ENCODE data around the gene ZFP69B.
"Not testable (repeated sequence)": the region's sequence is repeated elsewhere in the genome, so short reads cannot be mapped to it uniquely, and the experiment has no call there.

The ZFP69B gene

GRCh38 chr1:40438391-40439015, 11.8 kb upstream of the ZFP69B start:
- ATAC-seq: peak; percentile 27 to 46

DNA sequence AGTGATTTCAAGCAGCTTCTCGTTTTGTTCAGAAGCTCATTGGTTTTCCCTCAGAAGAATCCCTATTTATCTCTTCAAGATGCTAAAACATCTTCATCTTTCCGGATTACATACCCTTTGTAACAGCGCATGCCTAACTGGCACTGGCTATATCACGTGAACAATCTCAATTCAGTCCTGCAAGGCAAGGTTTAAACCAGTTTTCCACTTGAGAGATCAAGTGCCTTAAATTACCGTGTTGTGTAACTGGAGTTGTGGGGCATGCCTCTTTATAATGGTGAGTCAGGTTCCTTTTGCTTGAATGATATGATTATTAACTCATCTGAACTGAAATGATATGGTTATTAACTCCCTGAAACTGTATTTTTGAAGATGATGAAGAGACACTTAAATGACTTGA, 11.0 kb upstream of the ZFP69B start:
- ATAC-seq: no peak

- ATAC-seq: peak; percentile 85 to 86
Measured at GRCh38 chr1:40450495-40451237, 390 bp downstream of the ZFP69B start.

DNA sequence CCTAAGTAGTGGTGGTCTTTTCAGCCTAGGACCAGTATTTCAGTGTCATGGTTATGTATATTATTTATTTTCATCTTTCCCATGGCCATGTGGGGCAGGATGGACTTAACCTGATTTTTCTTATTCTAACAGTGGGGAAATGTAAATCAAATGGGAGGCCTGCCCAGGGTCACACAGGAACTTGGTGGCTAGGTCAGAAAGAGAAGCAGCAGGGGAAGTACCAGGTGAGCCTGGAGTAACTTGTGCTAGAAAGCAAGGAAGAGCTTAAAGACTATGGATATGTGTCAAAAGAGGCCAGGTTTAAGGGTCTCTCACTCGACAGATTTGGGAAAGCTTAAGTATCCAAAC, 936 bp downstream of the ZFP69B start:
- ATAC-seq: no peak

GRCh38 chr1:40454873-40455272, 4.6 kb downstream of the ZFP69B start:
- no peak for ATAC-seq

DNA sequence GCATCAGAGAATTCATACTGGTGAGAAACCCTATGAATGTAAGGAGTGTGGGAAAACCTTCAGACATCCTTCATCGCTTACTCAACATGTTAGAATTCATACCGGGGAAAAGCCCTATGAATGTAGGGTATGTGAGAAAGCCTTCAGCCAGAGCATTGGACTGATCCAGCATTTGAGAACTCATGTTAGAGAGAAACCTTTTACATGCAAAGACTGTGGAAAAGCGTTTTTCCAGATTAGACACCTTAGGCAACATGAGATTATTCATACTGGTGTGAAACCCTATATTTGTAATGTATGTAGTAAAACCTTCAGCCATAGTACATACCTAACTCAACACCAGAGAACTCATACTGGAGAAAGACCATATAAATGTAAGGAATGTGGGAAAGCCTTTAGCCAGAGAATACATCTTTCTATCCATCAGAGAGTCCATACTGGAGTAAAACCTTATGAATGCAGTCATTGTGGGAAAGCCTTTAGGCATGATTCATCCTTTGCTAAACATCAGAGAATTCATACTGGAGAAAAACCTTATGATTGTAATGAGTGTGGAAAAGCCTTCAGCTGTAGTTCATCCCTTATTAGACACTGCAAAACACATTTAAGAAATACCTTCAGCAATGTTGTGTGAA, 12.8 kb downstream of the ZFP69B start:
- ATAC-seq: no peak

DNA sequence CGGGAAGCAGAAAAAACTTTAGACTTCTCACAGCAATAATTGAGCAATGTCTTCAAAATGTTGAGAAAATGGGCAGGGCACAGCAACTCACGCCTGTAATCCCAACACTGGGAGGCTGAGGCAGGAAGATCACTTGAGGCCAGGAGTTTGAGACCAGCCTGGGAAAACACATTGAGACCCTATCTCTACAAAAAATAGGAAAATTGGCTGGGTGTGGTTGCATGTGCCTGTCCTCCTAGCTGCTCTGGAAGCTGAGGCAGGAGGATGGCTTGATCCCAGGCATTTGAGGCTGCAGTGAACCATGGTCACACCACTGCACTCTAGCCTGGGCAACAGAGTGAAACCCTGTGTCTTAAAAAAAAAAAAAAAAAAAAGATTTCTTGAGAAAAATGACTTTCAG, 19.1 kb downstream of the ZFP69B start:
- ATAC-seq: no peak

DNA sequence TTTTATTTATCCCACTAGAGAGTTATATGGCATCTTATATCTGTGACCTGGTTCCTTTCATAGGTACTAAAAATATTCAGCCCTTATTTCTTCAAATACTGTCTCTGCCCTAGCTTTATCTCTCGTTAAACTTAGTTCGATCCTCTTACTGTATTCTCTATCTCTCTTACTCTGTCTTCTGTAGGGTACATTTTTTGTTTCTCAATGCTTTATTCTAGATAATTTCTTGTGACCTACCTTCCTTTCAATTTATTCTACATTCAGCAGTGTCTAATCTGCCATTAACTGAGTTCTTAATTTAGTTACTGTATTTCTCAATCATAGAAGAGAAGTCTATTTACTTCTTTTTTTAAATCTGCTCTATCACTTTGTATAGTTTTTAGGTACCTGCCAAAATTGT, 25.0 kb downstream of the ZFP69B start:
- ATAC-seq: no peak

GRCh38 chr1:40476924-40477677, 26.8 kb downstream of the ZFP69B start, which contains the start of gene ZFP69:
TSS of gene ZFP69 (plus strand) at chr1:40477290. CDS start at chr1:40479362, 2,072 bp downstream.
- peak; percentile 87 to 91 for ATAC-seq

DNA sequence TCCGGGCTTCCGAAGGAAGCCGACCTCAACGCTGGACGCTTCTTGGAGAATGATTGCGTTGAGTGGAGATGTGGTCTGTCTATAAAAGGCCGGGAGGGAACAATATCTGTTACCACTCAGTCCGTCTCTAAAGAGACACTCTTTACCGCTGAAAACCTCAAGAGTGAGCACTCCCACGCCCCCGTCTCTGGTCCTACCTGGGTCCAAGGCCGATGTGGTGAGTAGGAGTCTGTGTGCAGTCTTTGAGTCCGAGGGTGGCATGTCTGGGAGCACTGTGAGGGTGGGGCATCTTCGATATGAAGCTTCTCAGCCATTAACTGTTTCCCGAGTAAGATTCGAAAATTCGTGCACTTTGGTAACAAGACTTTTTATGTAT, 27.4 kb downstream of the ZFP69B start:
- peak; percentile 21 to 24 for ATAC-seq

DNA sequence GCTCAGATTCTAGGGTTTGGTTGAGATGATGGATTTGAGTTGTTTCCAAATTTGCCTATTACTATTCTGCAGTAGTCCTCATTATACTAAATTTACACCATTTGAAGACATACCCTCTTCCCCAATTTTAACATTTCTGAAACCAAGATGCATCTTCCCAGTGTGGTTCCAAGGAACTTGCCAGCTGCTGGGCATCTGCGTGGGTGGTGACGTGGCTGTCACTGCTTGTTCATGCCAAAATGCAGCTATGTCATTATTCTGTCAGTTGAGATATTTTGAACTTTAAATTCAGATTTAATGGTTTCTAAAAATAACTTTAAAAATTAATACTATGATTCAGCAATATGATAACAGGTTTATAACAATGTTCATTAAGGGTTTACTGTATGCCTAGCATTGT, 28.0 kb downstream of the ZFP69B start:
- ATAC-seq: no peak

- ATAC-seq: no peak
Measured at GRCh38 chr1:40479156-40479555, 28.9 kb downstream of the ZFP69B start.

DNA sequence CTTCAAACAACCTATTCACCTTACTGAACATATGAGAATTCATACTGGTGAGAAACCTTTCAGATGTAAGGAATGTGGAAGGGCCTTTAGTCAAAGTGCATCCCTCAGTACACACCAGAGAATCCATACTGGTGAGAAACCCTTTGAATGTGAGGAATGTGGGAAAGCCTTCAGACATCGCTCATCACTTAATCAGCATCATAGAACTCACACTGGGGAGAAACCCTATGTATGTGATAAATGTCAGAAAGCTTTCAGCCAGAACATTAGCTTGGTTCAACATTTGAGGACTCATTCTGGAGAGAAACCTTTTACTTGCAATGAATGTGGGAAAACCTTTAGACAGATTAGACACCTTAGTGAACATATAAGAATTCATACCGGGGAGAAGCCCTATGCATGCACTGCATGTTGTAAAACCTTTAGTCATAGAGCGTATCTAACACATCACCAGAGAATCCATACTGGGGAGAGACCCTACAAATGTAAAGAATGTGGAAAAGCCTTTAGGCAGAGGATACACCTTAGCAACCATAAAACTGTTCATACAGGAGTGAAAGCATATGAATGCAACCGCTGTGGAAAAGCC, 45.1 kb downstream of the ZFP69B start:
- ATAC-seq: no peak

- ATAC-seq: not testable (repeated sequence)
Measured at GRCh38 chr1:40502651-40503050, 52.4 kb downstream of the ZFP69B start.

- ATAC-seq: no peak
Measured at GRCh38 chr1:40507973-40508372, 57.7 kb downstream of the ZFP69B start.

GRCh38 chr1:40508375-40509341, 58.4 kb downstream of the ZFP69B start, which contains the start of gene EXO5:
TSS of gene EXO5 (plus strand) at chr1:40508767. CDS start at chr1:40514545, 5,778 bp downstream.
- peak; percentile 99 to 100 for ATAC-seq
